HG03457 (cell line): ENCODE results near the gene C16orf74.

Source experiments
- ATAC-seq: cut with Tn5 transposase; IDR thresholded peaks from one replicate; pipeline ENCODE4 v1.9.1; 2021; ENCODE audit warnings: moderate number of reproducible peaks; ENCODE audit not compliant: unreplicated experiment

C16orf74 gene

GRCh38 chr16:85751698-85752501 lies 1.0 kb upstream of the C16orf74 start:
- ATAC-seq: no peak

GRCh38 chr16:85750146-85750826 lies 610 bp downstream of the C16orf74 start:
- ATAC-seq: no peak

- ATAC-seq: no peak
Observed at GRCh38 chr16:85749771-85750145, 1.1 kb downstream of the C16orf74 start.

- no peak for ATAC-seq
Observed at GRCh38 chr16:85746460-85747215, 4.3 kb downstream of the C16orf74 start.

- ATAC-seq: no peak
Observed at GRCh38 chr16:85738923-85739715, 11.8 kb downstream of the C16orf74 start.

GRCh38 chr16:85736921-85737320 lies 14.0 kb downstream of the C16orf74 start:
- no peak for ATAC-seq

GRCh38 chr16:85735946-85736345 lies 14.9 kb downstream of the C16orf74 start:
- no peak for ATAC-seq

- peak; percentile 61 for ATAC-seq
Observed at GRCh38 chr16:85735225-85735635, 15.7 kb downstream of the C16orf74 start.

GRCh38 chr16:85734311-85735017 lies 16.4 kb downstream of the C16orf74 start:
- ATAC-seq: no peak

GRCh38 chr16:85733839-85734170 lies 17.1 kb downstream of the C16orf74 start:
- no peak for ATAC-seq

GRCh38 chr16:85733155-85733838 lies 17.6 kb downstream of the C16orf74 start:
- no peak for ATAC-seq

GRCh38 chr16:85731179-85731578 lies 19.7 kb downstream of the C16orf74 start:
- ATAC-seq: no peak

GRCh38 chr16:85730186-85730465 lies 20.8 kb downstream of the C16orf74 start:
- ATAC-seq: no peak

GRCh38 chr16:85729452-85730185 lies 21.3 kb downstream of the C16orf74 start:
- ATAC-seq: no peak

- ATAC-seq: no peak
Observed at GRCh38 chr16:85728879-85729278, 22.0 kb downstream of the C16orf74 start.

- ATAC-seq: no peak
Observed at GRCh38 chr16:85724936-85725335, 26.0 kb downstream of the C16orf74 start.

- no peak for ATAC-seq
Observed at GRCh38 chr16:85724126-85724879, 26.6 kb downstream of the C16orf74 start.

- no peak for ATAC-seq
Observed at GRCh38 chr16:85722128-85722893, 28.6 kb downstream of the C16orf74 start.
